NB4 (cell line): ENCODE results near the gene PIGR.

Experiments
- MYC ChIP-seq: IDR thresholded peaks from 2 replicates; pipeline ENCODE4 v1.6.1; 2011; ENCODE audit warnings: low read depth, low read length
- POLR2A ChIP-seq: IDR thresholded peaks from 2 replicates; pipeline ENCODE4 v1.6.1; 2011; ENCODE audit warnings: mild to moderate bottlenecking; ENCODE audit not compliant: insufficient read length; ENCODE audit errors: extremely low read depth
- TF ChIP-seq, protein P1 (sequence below): IDR thresholded peaks from one replicate; pipeline ENCODE4 v1.5.1; 2012; ENCODE audit warnings: low read depth, low read length
- TF ChIP-seq, protein P2 (sequence below): IDR thresholded peaks from 2 replicates; pipeline ENCODE4 v1.6.1; 2011; ENCODE audit warnings: low read depth, low read length

DNA sequence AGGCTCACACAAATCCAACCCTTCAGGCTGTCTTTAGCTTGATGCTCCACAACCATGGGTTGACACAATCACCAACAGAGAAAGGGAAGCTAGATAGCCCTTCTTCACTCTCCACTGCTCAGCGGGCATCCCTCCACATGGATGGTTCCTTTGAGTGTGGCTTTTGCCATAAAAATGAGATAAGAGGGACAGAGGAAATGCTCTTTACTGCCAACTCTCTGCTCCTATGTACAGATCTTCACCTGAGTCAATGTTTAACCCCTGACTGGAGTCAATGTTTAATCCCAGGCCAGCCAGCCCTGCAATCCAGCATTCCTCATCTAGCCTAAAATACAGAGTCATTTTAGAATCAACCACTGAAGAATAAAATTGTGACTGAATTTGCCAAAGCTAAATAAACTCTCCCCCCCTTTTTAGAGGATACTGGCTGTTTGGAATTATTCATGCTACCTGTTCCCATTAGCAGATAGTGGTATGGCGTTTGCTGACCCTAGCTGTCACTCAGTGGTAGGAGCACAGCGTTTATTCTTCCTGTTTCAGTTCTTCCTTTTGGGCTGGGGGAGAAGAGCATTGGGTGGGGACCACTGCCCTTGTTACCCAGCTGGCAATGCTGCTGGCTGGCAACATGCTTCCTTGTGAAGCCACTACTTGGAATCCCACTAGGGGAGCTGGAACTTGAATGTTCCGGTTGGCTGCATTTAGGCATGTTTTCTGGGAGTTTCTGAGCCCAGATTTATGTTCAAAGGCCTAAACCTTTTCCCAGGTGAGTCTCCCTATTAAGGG is 5.2 kb upstream of the PIGR start:
- TF ChIP-seq, protein P1, sequence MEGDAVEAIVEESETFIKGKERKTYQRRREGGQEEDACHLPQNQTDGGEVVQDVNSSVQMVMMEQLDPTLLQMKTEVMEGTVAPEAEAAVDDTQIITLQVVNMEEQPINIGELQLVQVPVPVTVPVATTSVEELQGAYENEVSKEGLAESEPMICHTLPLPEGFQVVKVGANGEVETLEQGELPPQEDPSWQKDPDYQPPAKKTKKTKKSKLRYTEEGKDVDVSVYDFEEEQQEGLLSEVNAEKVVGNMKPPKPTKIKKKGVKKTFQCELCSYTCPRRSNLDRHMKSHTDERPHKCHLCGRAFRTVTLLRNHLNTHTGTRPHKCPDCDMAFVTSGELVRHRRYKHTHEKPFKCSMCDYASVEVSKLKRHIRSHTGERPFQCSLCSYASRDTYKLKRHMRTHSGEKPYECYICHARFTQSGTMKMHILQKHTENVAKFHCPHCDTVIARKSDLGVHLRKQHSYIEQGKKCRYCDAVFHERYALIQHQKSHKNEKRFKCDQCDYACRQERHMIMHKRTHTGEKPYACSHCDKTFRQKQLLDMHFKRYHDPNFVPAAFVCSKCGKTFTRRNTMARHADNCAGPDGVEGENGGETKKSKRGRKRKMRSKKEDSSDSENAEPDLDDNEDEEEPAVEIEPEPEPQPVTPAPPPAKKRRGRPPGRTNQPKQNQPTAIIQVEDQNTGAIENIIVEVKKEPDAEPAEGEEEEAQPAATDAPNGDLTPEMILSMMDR: no peak
- TF ChIP-seq, protein P2, sequence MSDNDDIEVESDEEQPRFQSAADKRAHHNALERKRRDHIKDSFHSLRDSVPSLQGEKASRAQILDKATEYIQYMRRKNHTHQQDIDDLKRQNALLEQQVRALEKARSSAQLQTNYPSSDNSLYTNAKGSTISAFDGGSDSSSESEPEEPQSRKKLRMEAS: no peak
- no peak for TF ChIP-seq MYC
- TF ChIP-seq POLR2A: no peak
